Lung (tissue), 12 donors: ENCODE results near the gene PEX1. TPM values are rescaled to one million over a fixed set of nuclear protein-coding genes. Genes with fewer than 3 reads are reported as not detected.
A peak's percentile ranks its signal among the peaks of the same experiment; 100 is the strongest.

Experiments
- ATAC-seq: fragments of 200-7000 bp; cut with Tn5 transposase; one replicate; pipeline ENCODE4 v1.9.1; 2020; ENCODE audit warnings: moderate number of reproducible peaks; ENCODE audit not compliant: insufficient read depth, low FRiP score
- DNase-seq, 3 donors: peaks; one replicate each; pipeline ENCODE4 v3.0.0-alpha.2; 2013 to 2017
- H3K27ac ChIP-seq, 2 donors: one replicate each; pipeline ENCODE4 v1.5.1; 2013; ENCODE audit warnings: mild to moderate bottlenecking in 2 of 2, moderate library complexity in 2 of 2, control low read depth in 1 of 2, inconsistent platforms in 1 of 2, low read depth in 1 of 2, low read length in 1 of 2
- H3K27me3 ChIP-seq, 3 donors: one replicate each; pipeline ENCODE4 v1.5.1; 2013; ENCODE audit warnings: low read length in 2 of 3; ENCODE audit not compliant: control insufficient read depth in 3 of 3, insufficient read depth in 3 of 3
- H3K36me3 ChIP-seq, 4 donors: one replicate each; pipeline ENCODE4 v1.5.1; 2013; ENCODE audit warnings: low read length in 4 of 4, mild to moderate bottlenecking in 1 of 4, moderate library complexity in 1 of 4; ENCODE audit not compliant: control insufficient read depth in 4 of 4, insufficient read depth in 4 of 4
- H3K4me1 ChIP-seq, 5 donors: one replicate each; pipeline ENCODE4 v1.5.1; 2013; ENCODE audit warnings: low read length in 5 of 5, mild to moderate bottlenecking in 2 of 5, moderate library complexity in 1 of 5; ENCODE audit not compliant: control insufficient read depth in 5 of 5, insufficient read depth in 5 of 5
- H3K4me3 ChIP-seq: one replicate; pipeline ENCODE4 v1.5.1; 2013; ENCODE audit warnings: mild to moderate bottlenecking, control low read depth, moderate library complexity
- H3K9ac ChIP-seq, 2 donors: one replicate each; pipeline ENCODE4 v1.5.1; 2013; ENCODE audit warnings: low read length in 2 of 2, control low read depth in 1 of 2; ENCODE audit not compliant: insufficient read depth in 1 of 2
- H3K9me3 ChIP-seq, 4 donors: one replicate each; pipeline ENCODE4 v1.5.1; 2013; ENCODE audit warnings: low read length in 3 of 4, mild to moderate bottlenecking in 1 of 4, moderate library complexity in 1 of 4; ENCODE audit not compliant: control insufficient read depth in 4 of 4, insufficient read depth in 3 of 4
- CTCF ChIP-seq: IDR thresholded peaks from 2 replicates; pipeline ENCODE4 v1.5.1; 2012; ENCODE audit warnings: mild to moderate bottlenecking; ENCODE audit errors: control extremely low read depth, extremely low read depth
- WGBS, 2 donors: extraction: QIAGEN DNeasy Blood & Tissue Kit; methylation state at CpG; one replicate each; pipeline ENCODE4 v1.1.7; 2013; 5-methylcytosine and 5-hydroxymethylcytosine counted together
- polyA plus RNA-seq, 2 donors: library from polyadenylated mRNA; stranded (reverse); fragments of 200-250 nt; gene quantifications; one replicate each; pipeline ENCODE4 v1.2.1, GENCODE V29; 2013
- total RNA-seq, 2 donors: library from RNA; depleted of rRNA in 1 of 2; stranded (reverse); fragments of >200 nt in 1 of 2; gene quantifications; one replicate each; pipeline ENCODE4 v1.2.1, GENCODE V29; 2014 to 2021
- donor health status: control.
- donor health status: control.
- donor health status: Bipolar disorder and iron deficiency.
- donor health status: healthy.
- donor health status: DM: yes; HTN: yes; CAD: no.

PEX1 gene
- total and polyA plus RNA-seq, 4 donors: 7.2 to 52.7 (median 13.8) TPM

- no peaks in the 10 kb centered on the region for H3K27me3 ChIP-seq
- peaks cover 0 to 14% (median 3%) of the 10 kb centered on the region in 5 donors for H3K4me1 ChIP-seq
- ATAC-seq (no peak), DNase-seq (no peak)
- H3K36me3 ChIP-seq: peaks cover 0 to 8% (median 3%) of the 10 kb centered on the region in 4 donors
- no peak for TF ChIP-seq CTCF
- H3K9ac ChIP-seq: no peak overlapping the region
- H3K9me3 ChIP-seq: no peaks in the 10 kb centered on the region
- H3K4me3 ChIP-seq: no peak overlapping the region
- no peak overlapping the region for H3K27ac ChIP-seq
- WGBS, 2 donors: 86 to 93% methylated on average over 2 of the region's 2 CpGs
Measured at GRCh38 chr7:92523110-92523509, 5.2 kb downstream of the PEX1 start.

GRCh38 chr7:92520024-92520423 lies 8.3 kb downstream of the PEX1 start:
- no peak for ATAC-seq
- Histone ChIP-seq H3K27me3 (no peaks in the 10 kb centered on the region), H3K4me3 (no peak overlapping the region), H3K4me1 (no peaks in the 10 kb centered on the region), H3K9me3 (no peaks in the 10 kb centered on the region), H3K36me3 (peaks cover 8 to 15% (median 11%) of the 10 kb centered on the region in 4 donors), H3K27ac (no peak overlapping the region), H3K9ac (no peak overlapping the region)
- 84 to 87% methylated on average over 1 of the region's 1 CpG for WGBS, 2 donors
- TF ChIP-seq CTCF: no peak
- DNase-seq: peak in 1 of 3 donors; percentile 11

GRCh38 chr7:92517631-92518030 lies 10.7 kb downstream of the PEX1 start:
- Histone ChIP-seq H3K9ac (no peak overlapping the region), H3K4me1 (no peaks in the 10 kb centered on the region), H3K27me3 (no peaks in the 10 kb centered on the region), H3K4me3 (no peak overlapping the region), H3K9me3 (no peaks in the 10 kb centered on the region), H3K27ac (no peak overlapping the region), H3K36me3 (peaks cover 8 to 18% (median 15%) of the 10 kb centered on the region in 4 donors)
- ATAC-seq (no peak), DNase-seq (no peak)
- 90 to 95% methylated on average over 3 of the region's 3 CpGs for WGBS, 2 donors
- no peak for TF ChIP-seq CTCF
